Measurements from ENCODE around the gene SRGAP1. TPM values are rescaled to one million over a fixed set of nuclear protein-coding genes. Genes with fewer than 3 reads are reported as not detected.

SRGAP1 gene
- total and polyA plus RNA-seq, 2 experiments from 2014 or later = 9.2 to 10.8 TPM

DNA sequence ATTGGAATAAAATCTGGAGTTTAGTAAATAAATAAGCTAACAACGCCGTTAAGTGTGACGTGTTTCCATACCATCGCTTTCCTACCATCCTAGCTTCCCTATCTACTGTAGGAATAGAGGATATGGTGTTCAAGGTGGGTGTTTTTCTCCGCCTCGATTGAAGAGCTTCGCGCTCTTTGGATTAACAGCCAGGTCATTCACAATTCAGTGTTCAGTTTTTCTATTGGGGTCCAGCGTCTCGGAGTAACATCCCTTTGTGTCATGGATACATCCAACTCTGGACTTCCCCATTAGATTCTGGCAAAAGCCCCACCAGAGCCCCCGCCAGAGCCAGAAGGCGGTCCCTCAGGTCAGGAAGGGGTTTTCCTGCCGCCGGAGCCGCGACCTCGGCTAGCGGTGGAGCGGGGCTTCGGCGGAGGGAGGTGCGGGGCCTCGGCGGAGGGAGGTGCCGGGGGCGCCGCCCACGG lies 1.2 kb upstream of the SRGAP1 start:
- TF ChIP-seq EZH2phosphoT487 (IDR thresholded peaks at IDR 0.05; ENCODE audit: low read depth, severe bottlenecking, unreplicated experiment) = no peak
- TF ChIP-seq, protein P1, sequence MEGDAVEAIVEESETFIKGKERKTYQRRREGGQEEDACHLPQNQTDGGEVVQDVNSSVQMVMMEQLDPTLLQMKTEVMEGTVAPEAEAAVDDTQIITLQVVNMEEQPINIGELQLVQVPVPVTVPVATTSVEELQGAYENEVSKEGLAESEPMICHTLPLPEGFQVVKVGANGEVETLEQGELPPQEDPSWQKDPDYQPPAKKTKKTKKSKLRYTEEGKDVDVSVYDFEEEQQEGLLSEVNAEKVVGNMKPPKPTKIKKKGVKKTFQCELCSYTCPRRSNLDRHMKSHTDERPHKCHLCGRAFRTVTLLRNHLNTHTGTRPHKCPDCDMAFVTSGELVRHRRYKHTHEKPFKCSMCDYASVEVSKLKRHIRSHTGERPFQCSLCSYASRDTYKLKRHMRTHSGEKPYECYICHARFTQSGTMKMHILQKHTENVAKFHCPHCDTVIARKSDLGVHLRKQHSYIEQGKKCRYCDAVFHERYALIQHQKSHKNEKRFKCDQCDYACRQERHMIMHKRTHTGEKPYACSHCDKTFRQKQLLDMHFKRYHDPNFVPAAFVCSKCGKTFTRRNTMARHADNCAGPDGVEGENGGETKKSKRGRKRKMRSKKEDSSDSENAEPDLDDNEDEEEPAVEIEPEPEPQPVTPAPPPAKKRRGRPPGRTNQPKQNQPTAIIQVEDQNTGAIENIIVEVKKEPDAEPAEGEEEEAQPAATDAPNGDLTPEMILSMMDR (IDR thresholded peaks at IDR 0.05; ENCODE audit: poor library complexity) = no peak
- no peak for TF ChIP-seq EZH2 (IDR thresholded peaks at IDR 0.05; ENCODE audit: borderline replicate concordance)
- Histone ChIP-seq H3K27ac (peak overlapping the region; percentile 52), H3K79me2 (peaks cover 28% of the 10 kb centered on the region), H3K9me2 (replicated peaks; ENCODE audit: insufficient read depth) (no peaks in the 10 kb centered on the region), H3K27me3 (no peaks in the 10 kb centered on the region), H2AFZ (peak overlapping the region; percentile 93), H3K9me3 (ENCODE audit: low read depth) (no peaks in the 10 kb centered on the region), H3K4me3 (peak overlapping the region; percentile 64), H3K36me3 (replicated peaks; ENCODE audit: insufficient read depth, low read depth) (no peaks in the 10 kb centered on the region), H3K4me2 (peak overlapping the region; percentile 82), H3K4me1 (ENCODE audit: insufficient read depth) (peaks cover 4% of the 10 kb centered on the region), H4K20me1 (ENCODE audit: insufficient read depth, poor library complexity, severe bottlenecking) (no peaks in the 10 kb centered on the region)
- no peak for DNase-seq (ENCODE audit: low spot score)
- 12% methylated on average over 24 of the region's 28 CpGs for WGBS (ENCODE audit: low lambda C conversion rate, missing lambda C conversion rate)

DNA sequence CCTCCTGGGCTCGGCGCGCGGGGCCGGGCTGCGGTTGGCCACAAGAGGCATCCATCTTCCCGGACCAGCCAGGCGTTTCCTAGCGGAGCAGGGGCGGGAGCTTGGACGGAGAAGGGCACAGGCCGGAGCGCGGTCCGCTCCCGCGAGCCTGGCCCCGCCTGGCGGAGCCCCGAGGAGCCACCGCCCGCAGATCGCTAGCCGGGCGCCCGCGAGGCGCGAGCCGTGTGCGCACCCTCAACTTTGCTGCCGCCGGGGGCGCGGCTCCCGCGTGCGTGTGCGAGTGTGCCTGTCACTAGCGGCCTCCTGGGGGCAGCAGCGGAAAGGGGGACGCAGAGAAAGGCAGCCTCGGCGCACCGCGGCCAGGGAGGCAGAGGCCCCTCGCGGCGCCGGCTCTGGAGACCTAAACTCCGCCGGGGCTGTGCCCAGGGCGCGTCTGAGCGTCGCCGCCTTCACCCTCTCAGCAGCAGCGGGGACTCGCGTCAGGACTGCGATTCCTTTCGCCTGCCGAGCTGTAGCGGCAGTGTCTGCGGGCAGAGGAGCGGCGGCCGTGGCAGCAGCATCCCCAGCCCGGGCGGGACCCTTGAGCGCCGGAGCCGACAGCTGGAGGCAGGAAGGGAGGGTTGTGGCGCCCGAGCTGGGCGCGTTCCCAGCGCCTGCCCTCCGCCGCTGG lies 644 bp upstream of the SRGAP1 start:
- WGBS (ENCODE audit: low lambda C conversion rate, missing lambda C conversion rate) = under 1% methylated on average over 78 of the region's 80 CpGs
- peak; percentile 97 for DNase-seq (ENCODE audit: low spot score)
- H3K27me3 ChIP-seq = no peaks in the 10 kb centered on the region
- H3K4me1 ChIP-seq (ENCODE audit: insufficient read depth) = peaks cover 9% of the 10 kb centered on the region
- H3K9me3 ChIP-seq (ENCODE audit: low read depth) = no peaks in the 10 kb centered on the region
- peak overlapping the region; percentile 75 for H3K4me3 ChIP-seq
- peak overlapping the region; percentile 82 for H3K4me2 ChIP-seq
- no peaks in the 10 kb centered on the region for H4K20me1 ChIP-seq (ENCODE audit: insufficient read depth, poor library complexity, severe bottlenecking)
- H3K9me2 ChIP-seq (replicated peaks; ENCODE audit: insufficient read depth) = no peaks in the 10 kb centered on the region
- peak overlapping the region; percentile 93 for H2AFZ ChIP-seq
- peaks cover 34% of the 10 kb centered on the region for H3K79me2 ChIP-seq
- TF ChIP-seq, protein P1 (IDR thresholded peaks at IDR 0.05; ENCODE audit: poor library complexity) = peak; percentile 98
- TF ChIP-seq EZH2 (IDR thresholded peaks at IDR 0.05; ENCODE audit: borderline replicate concordance) (no peak), EZH2phosphoT487 (IDR thresholded peaks at IDR 0.05; ENCODE audit: low read depth, severe bottlenecking, unreplicated experiment) (no peak)
- H3K27ac ChIP-seq = peak overlapping the region; percentile 89
- H3K36me3 ChIP-seq (replicated peaks; ENCODE audit: insufficient read depth, low read depth) = no peaks in the 10 kb centered on the region

DNA sequence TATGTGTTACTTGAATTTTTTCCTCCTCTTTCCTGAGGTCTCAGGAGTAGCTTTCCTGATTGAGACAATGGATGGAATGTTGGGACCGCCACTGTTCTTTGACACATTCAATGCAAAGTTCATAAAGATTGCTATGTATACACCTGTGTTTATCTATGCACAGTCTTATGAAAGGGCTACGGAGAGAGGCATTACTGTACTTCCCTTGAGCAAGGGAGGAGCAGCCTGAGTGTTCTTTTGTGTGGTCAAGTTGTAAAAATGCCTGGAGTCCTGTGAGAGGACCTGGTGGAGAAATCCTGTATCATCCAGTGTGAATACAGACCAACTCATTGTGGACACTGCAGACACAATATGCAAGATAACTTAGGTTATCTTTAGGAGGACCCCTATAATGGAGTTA lies 1.2 kb downstream of the SRGAP1 start:
- DNase-seq (ENCODE audit: low spot score) = peak; percentile 60
- 29% methylated on average over 2 of the region's 2 CpGs for WGBS (ENCODE audit: low lambda C conversion rate, missing lambda C conversion rate)
- Histone ChIP-seq H3K27me3 (no peaks in the 10 kb centered on the region), H3K36me3 (replicated peaks; ENCODE audit: insufficient read depth, low read depth) (no peaks in the 10 kb centered on the region), H3K4me2 (peak overlapping the region; percentile 82), H3K4me1 (ENCODE audit: insufficient read depth) (peaks cover 13% of the 10 kb centered on the region), H3K79me2 (peaks cover 52% of the 10 kb centered on the region), H3K4me3 (peak overlapping the region; percentile 75), H3K9me2 (replicated peaks; ENCODE audit: insufficient read depth) (no peaks in the 10 kb centered on the region), H2AFZ (no peak overlapping the region), H4K20me1 (ENCODE audit: insufficient read depth, poor library complexity, severe bottlenecking) (no peaks in the 10 kb centered on the region), H3K27ac (peak overlapping the region; percentile 89), H3K9me3 (ENCODE audit: low read depth) (no peaks in the 10 kb centered on the region)
- TF ChIP-seq EZH2 (IDR thresholded peaks at IDR 0.05; ENCODE audit: borderline replicate concordance) (no peak), EZH2phosphoT487 (IDR thresholded peaks at IDR 0.05; ENCODE audit: low read depth, severe bottlenecking, unreplicated experiment) (no peak)
- TF ChIP-seq, protein P1 (IDR thresholded peaks at IDR 0.05; ENCODE audit: poor library complexity) = no peak
